ENCODE data around the gene KLRC3.

Gene KLRC3

DNA sequence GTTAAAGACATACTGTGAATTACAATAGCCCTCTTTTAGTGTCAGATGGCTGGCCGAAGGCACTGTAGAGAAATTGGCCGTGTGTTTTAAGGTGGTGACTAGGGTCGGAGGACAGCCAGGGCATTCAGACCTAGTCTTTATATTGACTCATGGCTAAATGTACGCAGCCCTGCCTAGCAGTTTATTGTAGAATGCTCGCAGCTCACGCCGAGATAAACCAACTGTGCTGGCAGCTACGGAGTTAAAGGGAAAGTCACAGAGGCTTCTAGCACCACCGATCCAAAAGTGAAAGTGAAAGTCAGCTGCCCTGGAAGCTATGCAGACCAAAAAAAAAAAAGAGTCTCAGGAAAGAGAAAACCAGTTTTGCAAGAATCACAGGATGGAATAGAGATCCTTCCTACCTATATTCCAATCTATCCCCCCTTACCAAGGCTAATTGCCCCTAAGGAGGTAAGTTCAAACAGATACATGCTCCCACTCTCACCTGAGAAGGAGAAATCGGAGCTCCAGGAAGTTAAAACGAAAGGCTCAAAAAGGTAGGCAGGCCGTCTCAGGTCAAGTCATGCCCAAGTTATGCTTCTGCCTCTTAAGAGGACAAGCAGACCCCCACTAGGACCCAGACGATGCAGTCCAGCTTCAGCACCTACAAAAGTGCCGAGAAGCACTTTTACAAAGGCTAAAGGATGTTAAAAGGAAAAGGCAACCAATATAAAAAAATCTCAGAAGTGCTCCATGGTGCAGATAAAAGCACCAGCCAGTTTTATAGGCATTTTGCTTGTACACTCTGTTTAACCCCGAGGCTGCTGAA lies 55.4 kb downstream of the KLRC3 start:
- Histone ChIP-seq H2BK15ac (ENCODE audit: low read depth, poor library complexity, severe bottlenecking) (no peak overlapping the region), H3K4me2 (ENCODE audit: low read length, poor library complexity, severe bottlenecking) (peak overlapping the region; percentile 79), H2AFZ (ENCODE audit: low read depth, low read length) (peak overlapping the region; percentile 65), H3K9ac (ENCODE audit: low read length) (peak overlapping the region; percentile 95), H3K27me3 (ENCODE audit: control insufficient read depth in 1 of 2, insufficient read depth in 1 of 2, low read length in 2 of 2) (no peaks in the 10 kb centered on the region), H2BK12ac (ENCODE audit: low read length in 2 of 2) (no peak overlapping the region), H3K23ac (ENCODE audit: low read length in 2 of 2) (no peak overlapping the region), H4K8ac (ENCODE audit: low read length) (peak overlapping the region; percentile 72), H3K4me3 (ENCODE audit: insufficient read depth in 1 of 2, low read depth in 1 of 2, low read length in 2 of 2) (peak overlapping the region; percentile 48 to 84), H2BK5ac (ENCODE audit: low read depth, low read length, poor library complexity, severe bottlenecking) (peak overlapping the region; percentile 83), H3K4me1 (ENCODE audit: control insufficient read depth, insufficient read depth, low read depth, low read length) (peaks cover 9% of the 10 kb centered on the region), H3K9me3 (ENCODE audit: control insufficient read depth, low read length) (peaks cover 8% of the 10 kb centered on the region), H3K14ac (ENCODE audit: low read length in 2 of 2) (no peak overlapping the region), H3K27ac (ENCODE audit: low read length, poor library complexity, severe bottlenecking) (peak overlapping the region; percentile 97), H3K79me1 (replicated peaks; ENCODE audit: low read length, poor library complexity, severe bottlenecking) (peaks cover 10% of the 10 kb centered on the region), H3K36me3 (ENCODE audit: control insufficient read depth in 1 of 2, insufficient read depth in 2 of 2, low read depth in 1 of 2, low read length in 2 of 2) (peaks cover 0 to 4% of the 10 kb centered on the region in 2 experiments), H4K91ac (ENCODE audit: low read length) (peak overlapping the region; percentile 91), H2AK5ac (ENCODE audit: low read length, severe bottlenecking) (no peak overlapping the region), H3K18ac (ENCODE audit: low read depth in 1 of 2, low read length in 2 of 2) (peak overlapping the region; percentile 91 to 95), H2BK120ac (ENCODE audit: low read depth, low read length) (peak overlapping the region; percentile 98), H3K4ac (ENCODE audit: low read depth in 1 of 2, low read length in 2 of 2) (peak overlapping the region; percentile 81 to 93)
- peak; percentile 94 for DNase-seq
- 4% methylated on average over 15 of the region's 15 CpGs for WGBS

DNA sequence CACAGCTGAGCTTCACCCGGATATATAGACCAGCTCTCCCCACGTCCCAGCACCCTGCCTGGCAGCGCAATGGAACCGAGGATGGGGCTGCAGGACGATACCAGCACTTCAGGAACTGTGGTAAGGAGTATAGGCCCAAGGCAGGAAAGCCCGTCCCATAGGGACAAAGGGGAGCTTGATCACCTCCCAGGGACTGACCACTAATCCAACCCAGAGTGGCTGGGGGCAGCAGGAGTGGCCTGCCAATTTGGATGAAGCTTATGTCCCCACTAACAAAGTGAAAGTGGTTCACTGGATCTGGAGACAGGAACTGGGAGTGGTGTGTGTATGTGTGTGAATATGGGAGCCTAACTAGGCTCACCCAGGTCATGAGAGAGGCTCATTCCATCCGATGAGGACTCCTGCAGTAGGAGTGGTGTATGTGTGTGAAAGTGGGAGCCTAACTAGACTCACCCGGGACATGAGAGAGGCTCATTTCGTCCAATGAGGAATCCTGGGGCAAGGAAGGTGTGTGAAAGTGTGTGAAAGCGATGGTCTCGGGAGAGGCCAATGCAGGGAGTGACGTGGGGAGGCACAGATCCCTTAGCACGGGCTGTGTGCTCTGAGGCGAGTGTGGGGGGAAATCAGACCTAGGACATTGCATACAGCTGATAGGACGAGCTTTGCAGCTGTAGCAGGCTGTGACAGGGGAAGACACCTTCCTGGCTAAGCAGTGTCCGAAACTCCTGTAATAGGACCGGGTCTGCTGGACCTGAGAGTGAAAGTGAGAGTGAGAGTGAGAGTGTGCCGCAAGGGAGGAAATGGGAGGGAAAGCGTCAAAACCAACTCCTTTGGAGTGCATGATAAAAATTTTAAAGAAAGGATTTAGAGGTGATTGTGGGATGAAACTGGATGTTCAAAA lies 56.2 kb downstream of the KLRC3 start:
- peak overlapping the region; percentile 65 for H2AFZ ChIP-seq (ENCODE audit: low read depth, low read length)
- peak overlapping the region; percentile 48 to 84 for H3K4me3 ChIP-seq (ENCODE audit: insufficient read depth in 1 of 2, low read depth in 1 of 2, low read length in 2 of 2)
- peak overlapping the region; percentile 90 for H2BK5ac ChIP-seq (ENCODE audit: low read depth, low read length, poor library complexity, severe bottlenecking)
- peak overlapping the region; percentile 80 for H2BK15ac ChIP-seq (ENCODE audit: low read depth, poor library complexity, severe bottlenecking)
- H3K18ac ChIP-seq (ENCODE audit: low read depth in 1 of 2, low read length in 2 of 2), result peak overlapping the region; percentile 91 to 95
- H3K9me3 ChIP-seq (ENCODE audit: control insufficient read depth, low read length), result peaks cover 8% of the 10 kb centered on the region
- peak overlapping the region; percentile 20 to 80 for H2BK12ac ChIP-seq (ENCODE audit: low read length in 2 of 2)
- peak overlapping the region; percentile 94 for H4K8ac ChIP-seq (ENCODE audit: low read length)
- peak overlapping the region; percentile 89 to 99 for H3K4ac ChIP-seq (ENCODE audit: low read depth in 1 of 2, low read length in 2 of 2)
- no peak overlapping the region for H3K23ac ChIP-seq (ENCODE audit: low read length in 2 of 2)
- WGBS, result 22% methylated on average over 19 of the region's 19 CpGs
- peaks cover 0 to 4% of the 10 kb centered on the region in 2 experiments for H3K36me3 ChIP-seq (ENCODE audit: control insufficient read depth in 1 of 2, insufficient read depth in 2 of 2, low read depth in 1 of 2, low read length in 2 of 2)
- H3K4me2 ChIP-seq (ENCODE audit: low read length, poor library complexity, severe bottlenecking), result peak overlapping the region; percentile 79
- peak; percentile 73 for DNase-seq
- peak overlapping the region in 1 of 2 experiments; percentile 93 for H3K14ac ChIP-seq (ENCODE audit: low read length in 2 of 2)
- peaks cover 10% of the 10 kb centered on the region for H3K79me1 ChIP-seq (replicated peaks; ENCODE audit: low read length, poor library complexity, severe bottlenecking)
- no peaks in the 10 kb centered on the region for H3K27me3 ChIP-seq (ENCODE audit: control insufficient read depth in 1 of 2, insufficient read depth in 1 of 2, low read length in 2 of 2)
- peak overlapping the region; percentile 93 for H2AK5ac ChIP-seq (ENCODE audit: low read length, severe bottlenecking)
- H3K4me1 ChIP-seq (ENCODE audit: control insufficient read depth, insufficient read depth, low read depth, low read length), result peaks cover 9% of the 10 kb centered on the region
- peak overlapping the region; percentile 97 for H3K27ac ChIP-seq (ENCODE audit: low read length, poor library complexity, severe bottlenecking)
- peak overlapping the region; percentile 77 for H4K91ac ChIP-seq (ENCODE audit: low read length)
- peak overlapping the region; percentile 98 for H2BK120ac ChIP-seq (ENCODE audit: low read depth, low read length)
- H3K9ac ChIP-seq (ENCODE audit: low read length), result peak overlapping the region; percentile 95

DNA sequence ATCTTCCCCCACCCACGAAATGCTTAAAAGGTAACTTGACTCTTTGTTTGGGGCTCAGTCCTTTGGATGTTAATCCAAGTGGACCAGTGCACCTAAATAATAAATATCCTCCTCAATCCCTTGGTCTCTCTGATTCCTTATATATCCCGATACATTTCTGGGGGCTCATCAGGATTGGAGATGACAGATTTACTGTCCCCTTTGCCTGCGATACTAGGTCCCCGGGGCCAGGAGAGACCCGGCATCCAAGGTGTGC lies 56.8 kb downstream of the KLRC3 start:
- no peaks in the 10 kb centered on the region for H3K27me3 ChIP-seq (ENCODE audit: control insufficient read depth in 1 of 2, insufficient read depth in 1 of 2, low read length in 2 of 2)
- peak overlapping the region; percentile 77 for H4K91ac ChIP-seq (ENCODE audit: low read length)
- H3K4ac ChIP-seq (ENCODE audit: low read depth in 1 of 2, low read length in 2 of 2), result peak overlapping the region; percentile 89 to 99
- peaks cover 9% of the 10 kb centered on the region for H3K4me1 ChIP-seq (ENCODE audit: control insufficient read depth, insufficient read depth, low read depth, low read length)
- H3K27ac ChIP-seq (ENCODE audit: low read length, poor library complexity, severe bottlenecking), result peak overlapping the region; percentile 97
- H3K9ac ChIP-seq (ENCODE audit: low read length), result peak overlapping the region; percentile 95
- peaks cover 8% of the 10 kb centered on the region for H3K9me3 ChIP-seq (ENCODE audit: control insufficient read depth, low read length)
- H2AK5ac ChIP-seq (ENCODE audit: low read length, severe bottlenecking), result peak overlapping the region; percentile 93
- peak overlapping the region; percentile 94 for H4K8ac ChIP-seq (ENCODE audit: low read length)
- no peak for DNase-seq
- H3K36me3 ChIP-seq (ENCODE audit: control insufficient read depth in 1 of 2, insufficient read depth in 2 of 2, low read depth in 1 of 2, low read length in 2 of 2), result peaks cover 0 to 4% of the 10 kb centered on the region in 2 experiments
- peak overlapping the region; percentile 98 for H2BK120ac ChIP-seq (ENCODE audit: low read depth, low read length)
- H2AFZ ChIP-seq (ENCODE audit: low read depth, low read length), result peak overlapping the region; percentile 65
- H3K18ac ChIP-seq (ENCODE audit: low read depth in 1 of 2, low read length in 2 of 2), result peak overlapping the region; percentile 91 to 95
- peak overlapping the region; percentile 90 for H2BK5ac ChIP-seq (ENCODE audit: low read depth, low read length, poor library complexity, severe bottlenecking)
- peak overlapping the region; percentile 20 to 80 for H2BK12ac ChIP-seq (ENCODE audit: low read length in 2 of 2)
- peak overlapping the region; percentile 80 for H2BK15ac ChIP-seq (ENCODE audit: low read depth, poor library complexity, severe bottlenecking)
- WGBS, result 70% methylated on average over 5 of the region's 5 CpGs
- no peak overlapping the region for H3K23ac ChIP-seq (ENCODE audit: low read length in 2 of 2)
- peak overlapping the region in 1 of 2 experiments; percentile 93 for H3K14ac ChIP-seq (ENCODE audit: low read length in 2 of 2)
- peak overlapping the region; percentile 79 for H3K4me2 ChIP-seq (ENCODE audit: low read length, poor library complexity, severe bottlenecking)
- peak overlapping the region; percentile 31 to 84 for H3K4me3 ChIP-seq (ENCODE audit: insufficient read depth in 1 of 2, low read depth in 1 of 2, low read length in 2 of 2)
- H3K79me1 ChIP-seq (replicated peaks; ENCODE audit: low read length, poor library complexity, severe bottlenecking), result peaks cover 9% of the 10 kb centered on the region

Data from mesenchymal stem cell (in vitro differentiated cells and primary cell).